ENCODE results near the gene LDHA. TPM values are rescaled to one million over a fixed set of nuclear protein-coding genes. Genes with fewer than 3 reads are reported as not detected.
"Not testable (repeated sequence)": the region's sequence is repeated elsewhere in the genome, so short reads cannot be mapped to it uniquely, and the experiment has no call there.

The LDHA gene
- total RNA-seq, 1 experiment from 2014 or later, result 1,441 TPM

DNA sequence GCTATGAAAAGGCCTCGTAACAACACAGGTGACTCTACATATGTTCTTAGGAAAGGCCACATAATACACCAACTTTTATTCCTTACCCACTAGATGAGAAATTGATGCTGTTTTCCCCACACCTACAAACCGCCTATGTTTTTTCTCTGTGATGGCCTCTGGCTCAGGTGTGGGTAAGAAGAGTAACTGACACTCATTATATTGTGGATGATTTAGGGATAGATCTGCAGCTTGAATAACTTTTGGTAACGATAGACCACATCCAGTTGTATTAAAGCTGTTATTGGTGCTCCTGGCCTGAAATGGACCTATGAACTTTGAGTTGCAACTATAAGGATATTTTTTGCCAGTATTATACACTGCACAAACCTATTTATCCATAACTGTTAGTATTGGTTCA lies 3.6 kb downstream of the LDHA start:
- peaks cover 63% of the 10 kb centered on the region for H3K36me3 ChIP-seq (ENCODE audit: low read depth, low read length)

DNA sequence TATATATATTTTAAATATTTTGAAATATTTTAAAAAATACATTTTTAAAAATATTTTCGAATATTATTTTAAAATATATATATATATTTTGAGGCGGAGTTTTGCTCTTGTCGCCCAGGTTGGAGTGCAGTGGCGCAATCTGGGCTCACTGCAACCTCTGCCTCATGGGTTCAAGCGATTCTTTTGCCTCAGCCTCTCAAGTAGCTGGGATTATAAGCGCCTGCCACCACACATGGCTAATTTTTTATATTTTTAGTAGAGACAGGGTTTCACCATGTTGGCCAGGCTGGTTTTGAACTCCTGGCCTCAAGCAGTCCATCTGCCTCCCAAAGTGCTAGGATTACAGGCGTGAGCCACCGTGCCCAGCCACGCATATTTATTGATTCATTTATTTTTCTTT lies 6.7 kb downstream of the LDHA start:
- H3K27me3 ChIP-seq (ENCODE audit: low read length); H3K4me3 ChIP-seq (ENCODE audit: low read length); H3K9ac ChIP-seq (ENCODE audit: low read length); H3K4me2 ChIP-seq (ENCODE audit: low read length); H2AFZ ChIP-seq (ENCODE audit: low read length); H3K27ac ChIP-seq (ENCODE audit: low read length); H3K9me2 ChIP-seq (replicated peaks; ENCODE audit: low read length); CTCF ChIA-PET; DNase-seq; POLR2A ChIA-PET (ENCODE audit: unreplicated experiment); H3K9me3 ChIP-seq (ENCODE audit: low read length); ATAC-seq; BruUV-seq (replicated peaks): not testable (repeated sequence)
- H4K20me1 ChIP-seq (ENCODE audit: low read length), result peaks cover 74% of the 10 kb centered on the region
- H3F3A ChIP-seq (ENCODE audit: low read length, unreplicated experiment), result peaks cover 46% of the 10 kb centered on the region
- peaks cover 65% of the 10 kb centered on the region for H3K79me2 ChIP-seq (ENCODE audit: low read length)
- peaks cover 82% of the 10 kb centered on the region for H3K36me3 ChIP-seq (ENCODE audit: low read depth, low read length)
- peaks cover 37% of the 10 kb centered on the region for H3K4me1 ChIP-seq (ENCODE audit: insufficient read depth, low read length)
- intact Hi-C loops (cut with micrococcal nuclease), result loop anchor here (10.0 kb wide), 1 partner anchor 156 kb away; the partner anchor contains the start of gene SAA2

More for the DNA sequence above, 3.6 kb downstream of the LDHA start:
- TF ChIP-seq CTCF (conservative IDR thresholded peaks at IDR 0.05; ENCODE audit: low read depth, low read length), result no peak
- no peak for TF ChIP-seq EZH2phosphoT487 (IDR thresholded peaks at IDR 0.05; ENCODE audit: borderline replicate concordance, low read length)
- TF ChIP-seq EZH2 (IDR thresholded peaks at IDR 0.05; ENCODE audit: low read length, unreplicated experiment), result no peak
- Histone ChIP-seq H3K27me3 (ENCODE audit: low read length) (no peaks in the 10 kb centered on the region), H3K4me3 (ENCODE audit: low read length) (no peak overlapping the region), H3K4me1 (ENCODE audit: insufficient read depth, low read length) (peaks cover 26% of the 10 kb centered on the region), H3K79me2 (ENCODE audit: low read length) (peaks cover 88% of the 10 kb centered on the region), H4K20me1 (ENCODE audit: low read length) (peaks cover 67% of the 10 kb centered on the region), H3K4me2 (ENCODE audit: low read length) (peak overlapping the region; percentile 94), H2AFZ (ENCODE audit: low read length) (no peak overlapping the region), H3K9me3 (ENCODE audit: low read length) (no peaks in the 10 kb centered on the region), H3K27ac (ENCODE audit: low read length) (no peak overlapping the region), H3F3A (ENCODE audit: low read length, unreplicated experiment) (peaks cover 26% of the 10 kb centered on the region), H3K9ac (ENCODE audit: low read length) (no peak overlapping the region), H3K9me2 (replicated peaks; ENCODE audit: low read length) (no peaks in the 10 kb centered on the region)
- no peak for DNase-seq
- no peak for ATAC-seq
- ChIA-PET POLR2A (ENCODE audit: unreplicated experiment) (interaction anchor here (0.5 kb wide), 1 partner anchor 9 kb away, joined by 3 read pairs; no protein-coding TSS in a partner anchor), CTCF (no interaction called here)
- intact Hi-C loops (cut with micrococcal nuclease), result loop anchor here (5.0 kb wide), 1 partner anchor 46 kb away; no protein-coding TSS in a partner anchor
- BruUV-seq (replicated peaks), result no TSS peak

- H3K4me2 ChIP-seq (ENCODE audit: low read length), result no peak overlapping the region
- POLR2A ChIA-PET (ENCODE audit: unreplicated experiment), result no interaction called here
- no peak overlapping the region for H3K9ac ChIP-seq (ENCODE audit: low read length)
- no peak overlapping the region for H3K4me3 ChIP-seq (ENCODE audit: low read length)
- ATAC-seq, result no peak
- peaks cover 35% of the 10 kb centered on the region for H3K79me2 ChIP-seq (ENCODE audit: low read length)
- intact Hi-C loops (cut with micrococcal nuclease), result loop anchor here (10.0 kb wide), 1 partner anchor 159 kb away; the partner anchor contains the start of gene SAA2
- peaks cover 59% of the 10 kb centered on the region for H3F3A ChIP-seq (ENCODE audit: low read length, unreplicated experiment)
- no peak for DNase-seq
- H2AFZ ChIP-seq (ENCODE audit: low read length), result no peak overlapping the region
- peaks cover 37% of the 10 kb centered on the region for H3K4me1 ChIP-seq (ENCODE audit: insufficient read depth, low read length)
- BruUV-seq (replicated peaks), result no TSS peak
- H3K9me3 ChIP-seq (ENCODE audit: low read length), result no peaks in the 10 kb centered on the region
- CTCF ChIA-PET, result no interaction called here
- H4K20me1 ChIP-seq (ENCODE audit: low read length), result peaks cover 47% of the 10 kb centered on the region
- H3K27me3 ChIP-seq (ENCODE audit: low read length), result no peaks in the 10 kb centered on the region
- 0 out of 2 replicates have a peak overlapping the region, but pooled peaks have one; percentile 13 for H3K27ac ChIP-seq (ENCODE audit: low read length)
- TF ChIP-seq EZH2phosphoT487 (IDR thresholded peaks at IDR 0.05; ENCODE audit: borderline replicate concordance, low read length) (no peak), EZH2 (IDR thresholded peaks at IDR 0.05; ENCODE audit: low read length, unreplicated experiment) (no peak), CTCF (conservative IDR thresholded peaks at IDR 0.05; ENCODE audit: low read depth, low read length) (no peak)
- no peaks in the 10 kb centered on the region for H3K9me2 ChIP-seq (replicated peaks; ENCODE audit: low read length)
- H3K36me3 ChIP-seq (ENCODE audit: low read depth, low read length), result peaks cover 69% of the 10 kb centered on the region
Observed at GRCh38 chr11:18404062-18404461, 9.7 kb downstream of the LDHA start.

DNA sequence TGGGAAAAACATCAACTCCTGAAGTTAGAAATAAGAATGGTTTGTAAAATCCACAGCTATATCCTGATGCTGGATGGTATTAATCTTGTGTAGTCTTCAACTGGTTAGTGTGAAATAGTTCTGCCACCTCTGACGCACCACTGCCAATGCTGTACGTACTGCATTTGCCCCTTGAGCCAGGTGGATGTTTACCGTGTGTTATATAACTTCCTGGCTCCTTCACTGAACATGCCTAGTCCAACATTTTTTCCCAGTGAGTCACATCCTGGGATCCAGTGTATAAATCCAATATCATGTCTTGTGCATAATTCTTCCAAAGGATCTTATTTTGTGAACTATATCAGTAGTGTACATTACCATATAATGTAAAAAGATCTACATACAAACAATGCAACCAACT lies 13.0 kb downstream of the LDHA start:
- H3K9ac ChIP-seq (ENCODE audit: low read length), result peak overlapping the region; percentile 36; the same call in 1 of the 2 replicates
- ATAC-seq (peak; percentile 89), DNase-seq (peak; percentile 92)
- H3K27me3 ChIP-seq (ENCODE audit: low read length); H3K4me3 ChIP-seq (ENCODE audit: low read length); H3K9me3 ChIP-seq (ENCODE audit: low read length); CTCF ChIA-PET; H2AFZ ChIP-seq (ENCODE audit: low read length); H3K9me2 ChIP-seq (replicated peaks; ENCODE audit: low read length): not testable (repeated sequence)
- H4K20me1 ChIP-seq (ENCODE audit: low read length), result peaks cover 24% of the 10 kb centered on the region
- peak overlapping the region; percentile 13 for H3K4me2 ChIP-seq (ENCODE audit: low read length)
- intact Hi-C loops (cut with micrococcal nuclease), result loop anchor here (2.0 to 10.0 kb wide), 3 partner anchors 85 to 163 kb away; partner anchors contain the start of genes SAA2 and TSG101
- H3K79me2 ChIP-seq (ENCODE audit: low read length), result peaks cover 11% of the 10 kb centered on the region
- peaks cover 35% of the 10 kb centered on the region for H3K4me1 ChIP-seq (ENCODE audit: insufficient read depth, low read length)
- POLR2A ChIA-PET (ENCODE audit: unreplicated experiment), result interaction anchor here (0.6 to 1.2 kb wide), 3 partner anchors 10 to 119 kb away, joined by 3 to 9 read pairs (median 7); partner anchors contain the start of gene LDHA
- H3F3A ChIP-seq (ENCODE audit: low read length, unreplicated experiment), result peaks cover 48% of the 10 kb centered on the region
- peak overlapping the region; percentile 87 for H3K27ac ChIP-seq (ENCODE audit: low read length)
- BruUV-seq (replicated peaks), result TSS peak; percentile 97
- H3K36me3 ChIP-seq (ENCODE audit: low read depth, low read length), result peaks cover 46% of the 10 kb centered on the region
